Testis (tissue), 3 donors: ENCODE results near the gene GABRA4. TPM values are rescaled to one million over a fixed set of nuclear protein-coding genes. Genes with fewer than 3 reads are reported as not detected.

ENCODE experiments used
- DNase-seq: peaks from one replicate; pipeline ENCODE4 v3.0.0-alpha.2; 2019
- H3K27ac ChIP-seq, 2 donors: fragments of 200-600 bp; sonication (generic); one replicate each; pipeline ENCODE4 v1.5.1; 2019
- H3K27me3 ChIP-seq: fragments of 200-600 bp; sonication (generic); one replicate; pipeline ENCODE4 v1.5.1; 2019
- H3K36me3 ChIP-seq: fragments of 200-600 bp; sonication (generic); one replicate; pipeline ENCODE4 v1.5.1; 2017; ENCODE audit warnings: low read depth; ENCODE audit errors: missing control alignments
- H3K4me1 ChIP-seq: fragments of 200-600 bp; sonication (generic); one replicate; pipeline ENCODE4 v1.5.1; 2019
- H3K4me3 ChIP-seq, 2 donors: fragments of 200-600 bp; sonication (generic); one replicate each; pipeline ENCODE4 v1.5.1; 2017 to 2019
- H3K9me3 ChIP-seq: fragments of 200-600 bp; sonication (generic); one replicate; pipeline ENCODE4 v1.5.1; 2017
- CTCF ChIP-seq, 3 experiments: fragments of 450-650 bp in 2 of 3; fragments of 200-600 bp in 1 of 3; sonication (generic) in 1 of 3; IDR thresholded peaks; one replicate each; pipeline ENCODE4 v1.5.1; 2016 to 2019; ENCODE audit warnings: antibody characterized with exemption in 3 of 3, mild to moderate bottlenecking in 2 of 3, moderate library complexity in 1 of 3
- POLR2A ChIP-seq: fragments of 450-650 bp; IDR thresholded peaks from one replicate; pipeline ENCODE4 v1.6.1; 2017; ENCODE audit warnings: antibody characterized with exemption, mild to moderate bottlenecking, moderate library complexity
- WGBS, 2 donors: methylation state at CpG; one replicate each; pipeline ENCODE4 v1.1.5; 2018; 5-methylcytosine and 5-hydroxymethylcytosine counted together
- intact Hi-C: fragments of 100-400 bp; cut with DNase I; formaldehyde crosslinking; loops from one replicate; pipeline ENCODE4 v1.15.1; 2023; ENCODE audit warnings: low total_unique reads
- polyA plus RNA-seq: library from polyadenylated mRNA; stranded (reverse); fragments of 350-450 nt; fragmentation: Illumina TruSeq; extraction: RNeasy Lipid Tissue Mini Kit (QIAGEN cat#74804); gene quantifications from one replicate; pipeline ENCODE4 v1.2.3, GENCODE V29; 2014; ENCODE audit warnings: low read depth, low replicate concordance; ENCODE audit not compliant: insufficient read depth
- total RNA-seq, 2 donors: library from RNA; depleted of rRNA; stranded (reverse); fragments of >200 nt; gene quantifications; one replicate each; pipeline ENCODE4 v1.2.3, GENCODE V29; 2016

The GABRA4 gene
- total and polyA plus RNA-seq, 3 donors from 2014 or later, result 0.25 to 3.5 (median 0.94) TPM

- intact Hi-C loops, result no loop called here
- H3K9me3 ChIP-seq, result no peaks in the 10 kb centered on the region
- no peaks in the 10 kb centered on the region for H3K27me3 ChIP-seq
- 0 to 3% methylated on average over 8 to 18 of the region's 19 CpGs for WGBS, 2 donors
- H3K4me1 ChIP-seq, result peaks cover 7% of the 10 kb centered on the region
- H3K36me3 ChIP-seq, result no peaks in the 10 kb centered on the region
- no peak overlapping the region for H3K27ac ChIP-seq
- H3K4me3 ChIP-seq, result peak overlapping the region in 1 of 2 donors; percentile 43
- no peak for DNase-seq
- TF ChIP-seq CTCF (IDR thresholded peaks at IDR 0.05) (no peak), POLR2A (no peak)
These were observed 38.5 kb upstream of the GABRA4 start for GRCh38 chr4:47031751-47032404.

GRCh38 chr4:47031011-47031678, 37.8 kb upstream of the GABRA4 start, which contains the start of gene GABRB1:
GABRB1 (plus strand) TSS chr4:47031567.
- intact Hi-C loops, result no loop called here
- DNase-seq, result peak; percentile 66
- H3K4me1 ChIP-seq, result peaks cover 7% of the 10 kb centered on the region
- WGBS, 2 donors, result 6% methylated on average over 20 of the region's 20 CpGs
- H3K4me3 ChIP-seq, result peak within 1 kb of the TSS; percentile 27 to 43
- TF ChIP-seq POLR2A (no peak), CTCF (IDR thresholded peaks at IDR 0.05) (no peak)
- no peaks in the 10 kb centered on the region for H3K36me3 ChIP-seq
- H3K27ac ChIP-seq, result no peak within 1 kb of the TSS
- H3K27me3 ChIP-seq, result no peaks in the 10 kb centered on the region
- H3K9me3 ChIP-seq, result no peaks in the 10 kb centered on the region

- Histone ChIP-seq H3K4me3 (no peak overlapping the region), H3K27ac (no peak overlapping the region), H3K36me3 (no peaks in the 10 kb centered on the region), H3K9me3 (no peaks in the 10 kb centered on the region), H3K27me3 (no peaks in the 10 kb centered on the region), H3K4me1 (no peaks in the 10 kb centered on the region)
- intact Hi-C loops, result no loop called here
- no peak for DNase-seq
- TF ChIP-seq POLR2A (no peak), CTCF (IDR thresholded peaks at IDR 0.05) (no peak)
- 86 to 94% methylated on average over 1 of the region's 1 CpG for WGBS, 2 donors
These were observed 24.1 kb upstream of the GABRA4 start for GRCh38 chr4:47017494-47017893.

GRCh38 chr4:47017081-47017480, 23.7 kb upstream of the GABRA4 start:
- no peak overlapping the region for H3K27ac ChIP-seq
- no peaks in the 10 kb centered on the region for H3K36me3 ChIP-seq
- no peak for DNase-seq
- intact Hi-C loops, result no loop called here
- no peaks in the 10 kb centered on the region for H3K9me3 ChIP-seq
- 86 to 93% methylated on average over 4 of the region's 4 CpGs for WGBS, 2 donors
- no peak overlapping the region for H3K4me3 ChIP-seq
- no peaks in the 10 kb centered on the region for H3K4me1 ChIP-seq
- no peaks in the 10 kb centered on the region for H3K27me3 ChIP-seq
- TF ChIP-seq CTCF (IDR thresholded peaks at IDR 0.05) (no peak), POLR2A (no peak)
